AG04449 (cell line): ENCODE data around the gene TMEM72.

Experiments
- CTCF ChIA-PET: fragments of 350-600 bp; formaldehyde crosslinking; extraction: SDS; loops from one replicate; lab custom pipeline; 2021; ENCODE audit warnings: antibody characterized with exemption; lab: Yijun Ruan, JAX
- POLR2A ChIA-PET: fragments of 400-600, 350-600 bp; formaldehyde crosslinking; extraction: SDS; loops from one replicate; lab custom pipeline; 2020; ENCODE audit warnings: antibody characterized with exemption, inconsistent platforms; lab: Yijun Ruan, JAX
- DNase-seq: peaks from one replicate; pipeline ENCODE4 v3.0.0-alpha.2; 2010; ENCODE audit warnings: low read depth, low spot score
- H3K4me3 ChIP-seq: 2 replicates; pipeline ENCODE4 v1.5.1; 2011; ENCODE audit warnings: low read depth, mild to moderate bottlenecking, control low read depth, low read length
- CTCF ChIP-seq: IDR thresholded peaks from one replicate; pipeline ENCODE4 v1.5.1; 2011; ENCODE audit warnings: mild to moderate bottlenecking, moderate library complexity, low read length, control low read depth, inconsistent platforms; ENCODE audit not compliant: insufficient read depth; ENCODE audit errors: missing control alignments

TMEM72 gene

DNA sequence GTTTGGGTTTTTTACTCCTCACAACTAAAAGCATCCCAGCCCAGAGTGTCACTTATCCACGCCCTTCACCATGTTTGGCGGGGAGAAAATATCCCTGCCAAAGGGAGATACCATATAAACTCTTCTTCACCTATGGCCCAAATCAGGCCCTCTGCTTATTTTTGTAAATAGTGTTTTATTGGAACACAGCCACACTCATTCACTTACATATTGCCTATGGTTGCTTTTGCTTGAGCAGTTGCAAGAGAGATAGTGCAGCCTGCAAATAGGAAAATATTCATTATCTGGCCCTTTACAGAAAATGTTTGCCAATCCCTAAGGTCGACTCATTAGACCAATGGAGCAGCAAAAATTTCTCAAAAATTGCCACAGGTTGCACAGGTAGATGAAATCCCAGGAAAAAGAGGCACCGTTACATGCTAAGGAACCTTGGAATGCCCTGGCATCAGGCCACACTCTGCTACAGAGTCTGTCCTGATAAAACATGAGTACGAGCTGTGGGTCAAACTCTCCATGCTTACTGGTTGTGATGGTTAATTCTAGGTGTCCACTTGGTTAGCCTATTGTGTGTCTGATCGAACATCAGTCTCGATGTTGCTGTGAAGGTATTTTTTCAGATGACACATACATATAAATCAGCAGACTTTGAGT is 40.6 kb downstream of the TMEM72 start:
- ChIA-PET POLR2A (interaction anchor here (1.5 kb wide), 1 partner anchor 27 kb away, joined by 6 read pairs; the partner anchor contains the start of gene DEPP1), CTCF (interaction anchor here (2.1 to 2.7 kb wide), 2 partner anchors 19 to 22 kb away, joined by 8 to 16 read pairs; no protein-coding TSS in a partner anchor)
- DNase-seq = no peak
- TF ChIP-seq CTCF = no peak
- H3K4me3 ChIP-seq = no peak overlapping the region

GRCh38 chr10:44952779-44953231 is 41.7 kb downstream of the TMEM72 start:
- ChIA-PET POLR2A (interaction anchor here (1.5 kb wide), 1 partner anchor 26 kb away, joined by 6 read pairs; the partner anchor contains the start of gene DEPP1), CTCF (interaction anchor here (0.6 to 2.7 kb wide), 6 partner anchors 13 to 60 kb away, joined by 3 to 11 read pairs (median 3); no protein-coding TSS in a partner anchor)
- DNase-seq = no peak
- H3K4me3 ChIP-seq = no peak overlapping the region
- no peak for TF ChIP-seq CTCF

DNA sequence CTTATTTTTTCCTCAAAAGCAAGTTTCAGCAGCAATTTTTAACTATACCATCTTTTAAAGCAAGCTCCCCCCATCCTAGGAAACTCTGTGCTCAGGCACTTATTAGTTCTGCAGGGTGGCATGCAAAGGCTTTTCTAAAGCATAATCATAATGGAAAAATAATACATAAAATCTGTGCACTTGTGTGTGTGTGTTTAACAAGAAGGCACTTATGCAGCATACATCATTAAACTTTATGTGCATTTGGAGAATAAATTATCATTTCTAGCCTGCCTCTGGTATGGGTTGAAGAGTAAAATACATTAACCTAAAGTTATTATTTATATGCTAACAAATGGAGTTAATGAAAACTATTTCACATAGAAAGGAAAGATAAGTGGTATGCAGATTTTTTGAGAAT is 42.9 kb downstream of the TMEM72 start:
- DNase-seq = no peak
- no peak for TF ChIP-seq CTCF
- H3K4me3 ChIP-seq = no peak overlapping the region
- CTCF ChIA-PET = interaction anchor here (1.3 to 2.7 kb wide), 3 partner anchors 11 to 21 kb away, joined by 3 to 11 read pairs (median 8); no protein-coding TSS in a partner anchor
- POLR2A ChIA-PET = no interaction called here

DNA sequence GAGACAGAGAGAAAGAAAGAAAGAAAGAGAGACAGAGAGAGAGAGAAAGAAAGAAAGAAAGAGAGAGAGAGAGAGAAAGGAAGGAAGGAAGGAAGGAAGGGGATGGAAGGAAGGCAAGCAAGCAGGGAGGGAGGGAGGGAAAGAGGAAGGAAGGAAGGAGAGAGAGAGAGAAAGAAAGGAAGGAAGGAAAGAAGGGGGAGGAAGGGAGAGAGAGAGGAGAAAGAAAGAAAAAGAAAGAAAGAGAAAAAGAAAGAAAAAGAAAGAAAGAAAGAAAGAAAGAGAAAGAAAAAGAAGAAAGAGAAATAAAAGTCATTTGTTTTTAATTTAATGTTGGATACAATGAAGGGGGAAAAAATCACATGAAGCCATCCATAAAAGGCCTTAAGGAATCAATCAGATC is 43.8 kb downstream of the TMEM72 start:
- CTCF ChIA-PET = no interaction called here
- TF ChIP-seq CTCF = no peak
- no peak for DNase-seq
- POLR2A ChIA-PET = no interaction called here
- H3K4me3 ChIP-seq = no peak overlapping the region

DNA sequence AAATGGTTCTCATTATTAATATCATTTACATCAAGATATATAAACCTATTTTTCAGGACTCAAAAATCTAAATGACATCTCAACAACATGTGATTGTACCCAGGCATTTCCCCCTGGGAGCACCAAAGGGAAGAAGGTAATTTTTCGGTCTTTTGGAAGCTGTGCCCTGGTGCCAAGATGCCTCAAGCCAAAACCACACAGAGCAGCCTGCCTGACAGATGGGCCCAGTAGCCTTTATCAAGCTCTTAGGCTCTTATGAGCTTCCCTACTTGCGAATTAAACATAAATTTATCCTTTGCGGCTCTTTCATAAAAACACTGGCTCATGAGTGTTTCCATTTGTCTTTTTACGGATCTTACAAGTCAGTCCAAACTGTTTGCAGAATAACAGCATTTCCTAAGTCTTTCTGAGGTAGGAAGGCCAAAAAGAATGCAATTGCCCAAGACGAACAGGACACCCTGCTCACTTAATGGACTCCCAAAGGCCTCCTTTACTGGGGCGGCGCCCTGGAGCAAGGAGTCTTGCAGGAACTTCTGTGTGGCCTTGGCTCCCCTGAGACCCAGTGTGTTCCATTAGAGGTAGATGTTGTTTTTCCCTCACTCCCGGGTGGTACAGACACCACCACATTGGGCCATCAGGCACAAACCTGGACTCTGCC is 44.4 kb downstream of the TMEM72 start:
- no peak for DNase-seq
- ChIA-PET POLR2A (no interaction called here), CTCF (interaction anchor here (1.1 kb wide), 1 partner anchor 26 kb away, joined by 3 read pairs; no protein-coding TSS in a partner anchor)
- TF ChIP-seq CTCF = no peak
- H3K4me3 ChIP-seq = no peak overlapping the region

- no peak for DNase-seq
- CTCF ChIA-PET = interaction anchor here (1.1 to 2.5 kb wide), 2 partner anchors 10 to 27 kb away, joined by 3 to 10 read pairs; no protein-coding TSS in a partner anchor
- POLR2A ChIA-PET = no interaction called here
- no peak for TF ChIP-seq CTCF
- H3K4me3 ChIP-seq = no peak overlapping the region
Observed at GRCh38 chr10:44956226-44956625, 45.1 kb downstream of the TMEM72 start.
